NCI-H345 treated with DMSO at 0.1 percent for 48 hours (cell line): ENCODE data around the gene ATXN1L.
A peak's percentile ranks its signal among the peaks of the same experiment; 100 is the strongest.
"Not testable (repeated sequence)": the region's sequence is repeated elsewhere in the genome, so short reads cannot be mapped to it uniquely, and the experiment has no call there.

Experiments
- DNase-seq: peaks from one replicate; lab custom pipeline; 2025; ENCODE audit not compliant: unreplicated experiment; lab: John Stamatoyannopoulos, UW

Gene ATXN1L

GRCh38 chr16:71845639-71846430 is at the start of gene ATXN1L:
Gene ATXN1L, plus strand, starts transcription at chr16:71845976. Its CDS starts 3,765 bp downstream, at chr16:71849741.
- peak; percentile 61 for DNase-seq

GRCh38 chr16:71796501-71797097 is 49.2 kb upstream of the ATXN1L start:
- DNase-seq, result no peak

GRCh38 chr16:71803305-71803690 is 42.5 kb upstream of the ATXN1L start:
- no peak for DNase-seq

GRCh38 chr16:71807905-71808592 is 37.7 kb upstream of the ATXN1L start:
- no peak for DNase-seq

GRCh38 chr16:71808593-71809459 is 37.0 kb upstream of the ATXN1L start, which contains the start of gene AP1G1:
Gene AP1G1, minus strand, starts transcription at chr16:71808834. Its CDS starts 19,355 bp downstream, at chr16:71789479.
- peak; percentile 80 for DNase-seq

DNA sequence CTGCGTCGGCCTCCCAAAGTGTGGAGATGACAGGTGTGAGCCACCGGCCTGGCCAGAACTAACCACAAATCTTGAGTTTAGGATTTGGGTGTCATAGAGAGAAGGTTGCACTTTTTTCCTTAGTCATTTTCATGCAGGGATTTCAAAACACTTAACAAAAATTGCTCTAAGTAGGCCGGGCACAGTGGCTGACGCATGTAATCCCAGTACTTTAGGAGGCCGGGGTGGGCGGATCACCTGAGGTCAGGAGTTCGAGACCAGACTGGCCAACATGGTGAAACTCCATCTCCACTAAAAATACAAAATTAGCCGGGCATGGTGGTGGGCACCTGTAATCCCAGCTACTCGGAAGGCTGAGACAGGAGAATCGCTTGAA is 35.6 kb upstream of the ATXN1L start:
- DNase-seq, result not testable (repeated sequence)

DNA sequence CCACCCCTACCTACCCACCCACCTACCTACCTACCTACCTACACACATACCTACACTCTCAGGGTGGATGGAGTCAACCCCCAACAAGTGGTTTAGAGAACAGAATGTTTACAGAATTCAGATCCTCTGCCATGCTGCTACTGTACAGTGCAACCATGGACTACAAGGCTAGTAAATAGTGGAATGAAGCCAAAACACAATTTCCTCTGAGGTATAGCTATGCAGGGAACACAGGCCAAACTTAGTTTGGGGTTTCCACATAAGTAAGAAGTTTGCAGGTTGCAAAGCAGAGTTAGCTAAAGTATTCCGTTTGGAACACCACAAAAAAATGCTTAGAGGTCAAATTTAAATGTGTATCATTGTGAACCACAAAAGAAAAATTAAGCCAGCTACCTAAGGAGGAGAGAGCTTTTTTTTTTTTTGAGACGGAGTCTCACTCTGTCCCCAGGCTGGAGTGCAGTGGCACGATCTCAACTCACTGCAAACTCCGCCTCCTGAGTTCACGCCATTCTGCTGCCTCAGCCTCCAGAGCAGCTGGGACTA is 34.4 kb upstream of the ATXN1L start:
- no peak for DNase-seq

- not testable (repeated sequence) for DNase-seq
Observed at GRCh38 chr16:71817155-71817500, 28.6 kb upstream of the ATXN1L start.

- no peak for DNase-seq
Observed at GRCh38 chr16:71826533-71827017, 19.2 kb upstream of the ATXN1L start.

DNA sequence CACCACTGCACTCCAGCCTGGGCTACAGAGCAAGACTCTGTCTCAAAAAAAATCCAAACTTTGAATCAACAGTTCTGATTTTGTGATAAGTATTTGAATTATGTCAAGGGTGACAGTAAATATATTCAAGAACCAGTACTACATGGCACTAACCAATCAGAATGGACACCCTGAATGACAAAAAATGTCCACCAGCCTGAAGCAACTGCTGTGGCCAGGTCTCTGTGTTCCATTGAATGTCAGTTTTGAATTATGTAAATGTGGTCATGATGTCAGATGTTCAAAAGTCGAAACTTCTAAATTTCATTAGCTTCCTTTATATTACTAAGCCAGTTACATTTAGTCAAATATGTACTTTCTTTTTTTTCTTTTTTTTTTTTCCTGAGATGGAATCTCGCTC is 15.4 kb upstream of the ATXN1L start:
- DNase-seq, result no peak

- not testable (repeated sequence) for DNase-seq
Observed at GRCh38 chr16:71831698-71832097, 14.1 kb upstream of the ATXN1L start.

DNA sequence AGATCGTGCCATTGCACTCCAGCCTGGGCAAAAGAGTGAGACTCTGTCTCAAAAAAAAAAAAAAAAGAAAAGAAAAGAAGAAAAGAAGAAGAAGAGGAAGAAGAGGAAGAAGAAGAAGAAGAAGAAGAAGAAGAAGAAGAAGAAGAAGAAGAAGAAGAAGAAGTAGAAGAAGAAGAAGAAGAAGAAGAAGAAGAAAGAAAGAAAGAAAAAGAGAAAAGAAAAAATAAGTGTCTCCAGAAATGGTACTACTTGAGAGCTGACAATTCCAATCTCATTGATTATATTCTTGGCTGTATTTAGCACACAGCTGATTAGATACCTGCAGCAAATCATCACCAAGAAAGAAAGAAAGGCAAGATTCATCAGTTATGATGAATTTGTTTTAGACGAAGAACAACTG is 13.7 kb upstream of the ATXN1L start:
- DNase-seq, result not testable (repeated sequence)

DNA sequence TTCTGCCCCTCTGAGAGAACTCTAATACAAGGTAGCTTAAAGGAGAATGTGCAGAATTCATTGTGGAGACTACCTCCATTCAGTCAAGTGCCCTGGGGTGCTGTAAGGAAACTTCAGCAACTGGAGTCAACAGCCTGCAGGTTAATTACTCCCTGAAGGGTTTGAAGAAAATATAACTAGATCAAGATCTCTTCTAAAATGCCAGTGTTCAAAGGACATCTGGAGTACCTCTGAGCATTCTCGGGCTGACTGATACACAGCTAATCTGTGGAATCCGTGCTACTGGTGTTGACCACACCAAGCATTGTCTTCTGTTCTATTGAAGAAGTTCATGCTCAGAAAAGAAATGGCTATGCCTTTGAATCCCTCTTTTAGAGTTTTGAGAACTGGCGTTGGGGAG is 11.5 kb upstream of the ATXN1L start:
- no peak for DNase-seq

DNA sequence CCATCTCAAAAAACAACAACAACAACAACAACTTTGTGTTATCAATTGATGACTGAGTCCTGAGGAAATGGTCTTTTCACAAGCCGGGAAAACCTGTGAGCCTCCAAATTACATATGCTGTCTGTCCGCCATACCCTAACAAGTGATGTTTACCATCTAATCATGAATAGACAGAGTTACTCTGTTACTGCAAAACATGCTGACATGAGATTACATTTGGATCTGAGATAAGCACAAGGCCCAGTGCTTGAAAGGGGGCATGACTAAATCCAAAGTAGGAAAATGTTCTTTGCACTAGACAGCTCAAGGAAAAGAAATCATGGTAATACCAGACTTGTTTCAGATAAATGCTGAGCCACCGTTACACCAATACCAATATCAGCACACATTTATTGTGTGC is 8.6 kb upstream of the ATXN1L start:
- no peak for DNase-seq

DNA sequence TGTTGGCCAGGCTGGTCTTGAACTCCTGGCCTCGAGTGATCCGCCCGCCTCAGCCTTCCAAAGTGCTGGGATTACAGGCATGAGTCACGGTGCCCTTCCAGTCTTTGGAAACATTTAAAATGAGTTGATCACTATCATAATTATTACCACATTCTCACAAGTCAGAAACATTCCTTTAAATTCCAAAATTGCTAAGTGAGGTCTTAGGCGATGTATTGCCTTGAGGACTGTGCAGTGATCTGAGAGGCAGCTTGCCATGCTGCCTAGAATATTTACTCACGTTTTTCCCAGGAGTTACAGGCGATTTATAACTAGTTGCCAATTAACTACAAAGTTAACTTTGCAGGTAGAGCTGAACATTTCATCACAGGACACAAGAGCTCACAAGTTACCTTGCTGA is 5.7 kb upstream of the ATXN1L start:
- no peak for DNase-seq

DNA sequence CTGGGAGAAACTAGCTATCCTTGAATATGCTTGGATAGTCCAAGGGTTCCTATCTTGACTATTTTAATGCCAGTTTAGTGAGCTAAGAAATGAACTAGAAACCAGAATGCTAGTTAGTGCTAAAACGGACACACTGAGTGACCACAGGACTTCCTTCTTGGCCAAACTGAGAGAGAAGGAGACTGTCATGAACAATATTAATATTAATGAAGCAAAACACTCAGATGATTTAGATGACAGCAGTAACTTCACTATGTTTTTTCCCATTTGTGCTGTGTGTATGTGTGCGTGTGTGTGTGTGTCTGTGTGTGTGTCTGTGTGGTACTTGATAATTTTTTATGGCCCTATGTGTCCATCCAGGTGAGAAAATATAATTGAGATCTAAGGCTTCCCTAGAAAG is 2.2 kb upstream of the ATXN1L start:
- DNase-seq, result no peak

DNA sequence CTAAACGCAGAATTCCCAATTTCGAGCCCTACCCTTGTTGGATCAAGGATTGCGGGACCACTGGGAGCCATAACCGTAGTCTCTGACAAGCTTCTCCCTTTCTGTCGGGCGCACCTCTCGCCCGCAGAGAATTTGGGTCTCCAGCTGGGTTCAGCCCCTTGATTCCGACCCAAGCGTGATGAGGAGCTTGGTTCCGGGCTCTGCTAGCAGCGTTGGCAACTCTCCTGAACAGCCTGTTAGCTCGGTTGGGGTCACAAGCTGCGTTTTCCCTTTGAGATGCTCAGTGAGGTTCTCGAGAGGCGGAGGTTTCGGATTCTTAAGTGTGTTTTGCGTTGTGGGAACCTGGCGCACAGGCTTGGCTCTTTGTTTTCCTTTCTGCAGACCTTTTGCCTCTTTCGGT is 655 bp downstream of the ATXN1L start:
- DNase-seq, result no peak

DNA sequence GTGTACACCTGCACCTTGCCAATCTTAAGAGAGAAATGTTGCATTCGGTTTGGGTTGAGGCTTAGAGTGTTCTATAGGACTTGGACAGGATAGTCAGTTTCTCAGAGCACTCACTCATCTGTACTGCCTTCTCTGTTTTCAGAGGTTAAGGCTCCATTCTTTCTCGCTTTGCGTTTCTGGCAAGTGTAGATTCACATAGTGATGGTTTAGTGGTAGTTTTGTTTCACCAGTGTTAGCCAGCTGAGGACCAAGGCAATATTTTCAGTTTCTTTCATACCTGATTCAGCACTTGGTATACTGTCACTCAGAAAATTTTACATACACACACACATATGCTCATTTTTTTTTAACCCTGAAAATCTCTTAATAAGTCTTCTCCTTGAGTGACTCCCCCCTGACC is 1.3 kb downstream of the ATXN1L start:
- no peak for DNase-seq

- DNase-seq, result no peak
Observed at GRCh38 chr16:71848622-71849021, 2.8 kb downstream of the ATXN1L start.

DNA sequence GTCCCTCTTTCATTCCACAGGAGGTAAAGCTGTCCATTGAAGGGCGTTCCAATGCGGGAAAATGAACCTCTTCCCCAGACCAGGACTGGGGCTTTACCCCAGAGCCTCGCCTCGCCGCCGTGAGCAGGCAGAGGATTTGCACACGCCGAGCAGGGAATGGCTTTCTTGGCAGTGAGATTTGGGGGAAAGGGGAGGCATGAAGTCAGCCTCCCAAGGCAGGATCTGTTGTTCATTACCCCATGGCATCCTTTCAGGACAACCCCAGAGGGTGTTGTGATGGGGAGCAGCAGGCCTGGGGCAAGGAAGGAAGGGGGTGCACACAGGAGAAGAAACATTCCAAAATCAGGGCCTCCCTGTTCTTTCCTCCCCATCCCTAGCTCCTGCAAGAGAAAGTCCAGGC is 6.0 kb downstream of the ATXN1L start:
- no peak for DNase-seq

DNA sequence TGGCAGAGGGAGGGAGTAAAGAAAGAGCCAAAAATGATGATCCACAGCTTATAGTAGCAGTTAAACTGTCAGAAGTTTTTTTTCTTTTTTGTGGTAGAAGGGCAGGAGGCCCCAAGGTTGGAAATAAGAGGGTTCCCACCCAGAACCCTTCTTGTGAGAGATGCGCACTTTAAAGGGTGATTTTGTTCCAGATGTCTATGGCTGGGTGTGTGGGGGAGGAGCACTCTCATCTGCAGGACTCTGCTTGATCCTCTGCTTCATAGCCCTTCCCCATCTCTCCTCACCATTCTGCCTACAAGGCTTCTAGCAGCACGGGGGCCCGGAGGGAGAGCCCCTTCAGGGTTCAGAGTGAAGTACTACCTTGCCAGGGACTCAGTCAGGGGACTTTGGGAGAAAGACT is 6.4 kb downstream of the ATXN1L start:
- no peak for DNase-seq
